HCT116 (cell line): ENCODE results near the gene GALNT2. TPM values are rescaled to one million over a fixed set of nuclear protein-coding genes. Genes with fewer than 3 reads are reported as not detected.
A peak's percentile ranks its signal among the peaks of the same experiment; 100 is the strongest.

Source experiments
- ATAC-seq: fragments of 200-7000 bp; cut with Tn5 transposase; 2 replicates; pipeline ENCODE4 v1.9.1; 2020; ENCODE audit warnings: mild to moderate bottlenecking, moderate library complexity
- BruUV-seq: library from RNA; stranded (reverse); fragments of 400-500 nt; replicated peaks from 2 replicates; lab custom pipeline; 2021; lab: Mats Ljungman, UMichigan
- CTCF ChIA-PET: fragments of 300-600 bp; sonication (Branson Sonifier 250); formaldehyde crosslinking; loops from one replicate; lab custom pipeline; 2021; ENCODE audit warnings: antibody characterized with exemption; lab: Charles Lee
- POLR2A ChIA-PET: fragments of 300-600, 350-600 bp; sonication (Branson Sonifier 250); formaldehyde crosslinking; loops from one replicate; lab custom pipeline; 2021; ENCODE audit warnings: antibody characterized with exemption; lab: Charles Lee
- RAD21 ChIA-PET, 2 experiments: fragments of 300-600 bp; sonication (Branson Sonifier 250); formaldehyde crosslinking; loops; one replicate each; lab custom pipeline; 2023; ENCODE audit warnings: low total read pairs in 2 of 2; ENCODE audit not compliant: uncharacterized antibody in 2 of 2, unreplicated experiment in 2 of 2, low non-redundant PET in 1 of 2; lab: Charles Lee
- DNase-seq: peaks from one replicate; pipeline ENCODE4 v3.0.0-alpha.2; 2010; ENCODE audit warnings: low read depth, low spot score
- H2AFZ ChIP-seq: fragments of 200-600 bp; shearing (Covaris generic), sonication (generic); 2 replicates; pipeline ENCODE4 v1.6.1; 2017; ENCODE audit warnings: low read depth, mixed run types, mixed read lengths, antibody characterized with exemption, low read length; ENCODE audit not compliant: poor library complexity, severe bottlenecking
- H3K27ac ChIP-seq: 2 replicates; pipeline ENCODE4 v1.5.1; 2012; ENCODE audit warnings: low read depth, low read length
- H3K27me3 ChIP-seq: fragments of 200-600 bp; sonication (generic); 2 replicates; pipeline ENCODE4 v1.6.1; 2016; ENCODE audit warnings: mixed run types, low read length, mixed read lengths; ENCODE audit not compliant: insufficient read depth
- H3K36me3 ChIP-seq, 2 experiments: fragments of 200-500 bp in 1 of 2; fragments of 200-600 bp in 1 of 2; sonication (Bioruptor generic) in 1 of 2; sonication (generic) in 1 of 2; 2 replicates each; pipeline versions ENCODE4 v1.5.1 to v1.6.1; 2014 to 2016; ENCODE audit warnings: low read length in 2 of 2, inconsistent platforms in 1 of 2, mixed read lengths in 1 of 2, mixed run types in 1 of 2; ENCODE audit not compliant: insufficient read depth in 2 of 2, control insufficient read depth in 1 of 2
- H3K4me1 ChIP-seq, 2 experiments: fragments of 200-600 bp in 1 of 2; sonication (generic) in 1 of 2; 2 replicates each; pipeline versions ENCODE4 v1.5.1 to v1.6.1; 2012 to 2017; ENCODE audit warnings: low read length in 2 of 2, inconsistent platforms in 1 of 2, mild to moderate bottlenecking in 1 of 2, mixed read lengths in 1 of 2, mixed run types in 1 of 2, moderate library complexity in 1 of 2; ENCODE audit not compliant: insufficient read depth in 2 of 2, control insufficient read depth in 1 of 2
- H3K4me2 ChIP-seq: fragments of 200-600 bp; sonication (generic); 2 replicates; pipeline ENCODE4 v1.6.1; 2017; ENCODE audit warnings: mixed run types, low read length, mixed read lengths
- H3K4me3 ChIP-seq, 2 experiments: fragments of 200-600 bp in 1 of 2; sonication (generic) in 1 of 2; replicated peaks in 1 of 2; 2 replicates each; pipeline ENCODE4 v1.5.1; 2011 to 2016; ENCODE audit warnings: low read length in 2 of 2, control low read depth in 1 of 2, low read depth in 1 of 2, mild to moderate bottlenecking in 1 of 2, mixed read lengths in 1 of 2, mixed run types in 1 of 2
- H3K79me2 ChIP-seq: fragments of 200-600 bp; sonication (generic); 2 replicates; pipeline ENCODE4 v1.6.1; 2017; ENCODE audit warnings: mild to moderate bottlenecking, mixed run types, low read length, moderate library complexity, mixed read lengths; ENCODE audit not compliant: insufficient read depth
- H3K9ac ChIP-seq: fragments of 200-600 bp; sonication (generic); 2 replicates; pipeline ENCODE4 v1.6.1; 2016; ENCODE audit warnings: low read length, mixed read lengths
- H3K9me2 ChIP-seq: fragments of 200-600 bp; sonication (generic), shearing (Covaris generic); 2 replicates; pipeline ENCODE4 v1.6.1; 2017; ENCODE audit warnings: mixed run types, mild to moderate bottlenecking, moderate library complexity; ENCODE audit not compliant: insufficient read depth
- H3K9me3 ChIP-seq, 2 experiments: fragments of 200-500 bp in 1 of 2; fragments of 200-600 bp in 1 of 2; sonication (Bioruptor generic) in 1 of 2; sonication (generic) in 1 of 2; 2 replicates each; pipeline ENCODE4 v1.6.1; 2014 to 2017; ENCODE audit warnings: low read length in 2 of 2, mixed read lengths in 2 of 2, inconsistent platforms in 1 of 2, low read depth in 1 of 2, mild to moderate bottlenecking in 1 of 2, mixed run types in 1 of 2, moderate library complexity in 1 of 2; ENCODE audit not compliant: control insufficient read depth in 1 of 2, insufficient read depth in 1 of 2
- H4K20me1 ChIP-seq: fragments of 200-600 bp; sonication (generic), shearing (Covaris generic); 2 replicates; pipeline ENCODE4 v1.6.1; 2017; ENCODE audit warnings: mixed run types, mild to moderate bottlenecking, moderate library complexity; ENCODE audit not compliant: insufficient read depth
- CTCF ChIP-seq, 3 experiments: fragments of 200-600 bp in 1 of 3; sonication (generic) in 1 of 3; IDR thresholded peaks in 2 of 3; conservative IDR thresholded peaks in 1 of 3; 2 replicates each; pipeline ENCODE4 v1.5.1; 2012 to 2017; ENCODE audit warnings: low read depth in 2 of 3, low read length in 2 of 3, antibody characterized with exemption in 1 of 3, borderline replicate concordance in 1 of 3, control low read depth in 1 of 3, mild to moderate bottlenecking in 1 of 3, mixed read lengths in 1 of 3, mixed run types in 1 of 3, moderate library complexity in 1 of 3; ENCODE audit not compliant: insufficient read depth in 1 of 3
- EZH2 ChIP-seq: fragments of 200-600 bp; sonication (generic); IDR thresholded peaks from 2 replicates; pipeline ENCODE4 v1.6.1; 2017; ENCODE audit warnings: antibody characterized with exemption, mixed run types
- RAD21 ChIP-seq: IDR thresholded peaks from 2 replicates; pipeline ENCODE4 v1.6.1; 2012; ENCODE audit warnings: low read depth, mild to moderate bottlenecking
- REST ChIP-seq: IDR thresholded peaks from 2 replicates; pipeline ENCODE4 v1.6.1; 2012; ENCODE audit warnings: low read depth
- SP1 ChIP-seq: IDR thresholded peaks from 2 replicates; pipeline ENCODE4 v1.6.1; 2012; ENCODE audit warnings: low read depth
- SRF ChIP-seq: IDR thresholded peaks from 2 replicates; pipeline ENCODE4 v1.6.1; 2012; ENCODE audit warnings: low read depth
- intact Hi-C: fragments of 100-400 bp; cut with micrococcal nuclease; formaldehyde crosslinking; loops from 2 replicates; pipeline ENCODE4 v1.10.0; 2022
- total RNA-seq: library from RNA; stranded (reverse); gene quantifications from one replicate; pipeline ENCODE4 v1.2.1, GENCODE V29; 2021; ENCODE audit not compliant: unreplicated experiment

The GALNT2 gene
- total RNA-seq, 1 experiment from 2014 or later, result 40.8 TPM

GRCh38 chr1:230073371-230074035, 6.5 kb downstream of the GALNT2 start (continued):
- no peak for TF ChIP-seq EZH2

- H3K36me3 ChIP-seq, result no peaks in the 10 kb centered on the region
- H3K27ac ChIP-seq, result no peak overlapping the region
- no peak for TF ChIP-seq REST
- TF ChIP-seq RAD21, result peak; percentile 28; the same call in 1 of the 2 replicates
- TF ChIP-seq SP1, result no peak
- no peak for TF ChIP-seq CTCF (IDR thresholded peaks at IDR 0.05 in 2 of 3, conservative IDR thresholded peaks at IDR 0.05 in 1 of 3; ENCODE audit: borderline replicate concordance in 1 of 3, insufficient read depth in 1 of 3, low read depth in 2 of 3, low read length in 2 of 3)
- TF ChIP-seq SRF, result no peak
- H3K4me1 ChIP-seq, result no peaks in the 10 kb centered on the region
- no peaks in the 10 kb centered on the region for H3K27me3 ChIP-seq
- RAD21 ChIA-PET, result no interaction called here
- ATAC-seq (no peak), DNase-seq (no peak)
- CTCF ChIA-PET, result no interaction called here
- no peak overlapping the region for H3K9ac ChIP-seq
- BruUV-seq, result no TSS peak
- H3K4me3 ChIP-seq, result no peak overlapping the region
- H2AFZ ChIP-seq, result no peak overlapping the region
- no peaks in the 10 kb centered on the region for H3K9me2 ChIP-seq
- no peak overlapping the region for H3K4me2 ChIP-seq
- intact Hi-C loops, result no loop called here
- no peaks in the 10 kb centered on the region for H3K9me3 ChIP-seq
- H4K20me1 ChIP-seq, result peaks cover 3% of the 10 kb centered on the region; the same call in 1 of the 2 replicates
- POLR2A ChIA-PET, result no interaction called here
- H3K79me2 ChIP-seq, result peaks cover 50% of the 10 kb centered on the region
These were observed 7.2 kb downstream of the GALNT2 start for GRCh38 chr1:230074270-230074669.
